HG03558 (cell line): ENCODE measurements around the gene HLA-DPA1.
"Not testable (repeated sequence)": the region's sequence is repeated elsewhere in the genome, so short reads cannot be mapped to it uniquely, and the experiment has no call there.

Experiments used
- ATAC-seq: cut with Tn5 transposase; IDR thresholded peaks from one replicate; pipeline ENCODE4 v1.9.1; 2021; ENCODE audit warnings: moderate number of reproducible peaks; ENCODE audit not compliant: unreplicated experiment; ENCODE audit errors: extremely low read depth

HLA-DPA1 gene

DNA sequence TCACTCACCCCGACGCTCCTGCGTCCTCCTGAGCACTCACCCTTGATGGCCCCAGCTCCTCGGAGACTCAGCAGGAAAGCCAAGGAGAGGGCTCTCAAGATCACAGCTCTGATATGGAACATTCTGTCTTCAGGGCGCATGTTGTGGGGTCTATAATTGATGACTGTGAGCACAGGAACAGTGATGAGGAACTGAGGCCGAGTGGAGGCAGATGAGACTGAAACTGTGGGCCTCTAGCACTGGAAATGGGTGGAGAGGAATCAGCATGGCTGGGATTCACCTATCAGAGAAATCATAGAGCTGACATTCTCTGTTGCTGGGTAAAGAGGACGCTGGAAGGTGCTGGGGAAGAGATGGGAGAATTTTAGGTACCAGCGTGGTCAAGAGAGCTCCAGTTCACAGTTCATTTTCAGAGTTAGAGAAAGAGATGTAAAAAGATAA lies at the start of gene HLA-DPA1:
TSS of gene HLA-DPA1 (minus strand) at position 219 of the 441 bp plus-strand sequence.
- ATAC-seq: peak; percentile 55

DNA sequence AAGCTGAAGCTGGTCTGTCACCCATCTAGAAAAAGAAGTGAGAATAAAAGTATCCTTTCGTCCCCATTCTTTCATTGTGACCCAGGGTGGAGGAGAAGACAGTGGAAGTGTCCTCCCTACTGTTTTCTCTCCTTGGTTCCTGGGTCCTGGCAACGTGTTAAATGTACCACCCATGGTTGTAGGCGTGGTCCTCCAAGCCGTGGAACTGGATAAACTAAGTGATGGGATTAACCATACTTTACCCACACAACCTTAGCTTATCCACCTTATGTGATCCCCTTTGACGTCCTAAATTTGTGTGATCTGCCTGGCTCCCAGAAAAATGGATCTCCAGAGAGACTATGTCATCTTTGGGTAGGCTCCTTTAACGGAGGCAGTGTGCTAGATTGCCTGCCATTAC lies 49.7 kb upstream of the HLA-DPA1 start:
- ATAC-seq: no peak

DNA sequence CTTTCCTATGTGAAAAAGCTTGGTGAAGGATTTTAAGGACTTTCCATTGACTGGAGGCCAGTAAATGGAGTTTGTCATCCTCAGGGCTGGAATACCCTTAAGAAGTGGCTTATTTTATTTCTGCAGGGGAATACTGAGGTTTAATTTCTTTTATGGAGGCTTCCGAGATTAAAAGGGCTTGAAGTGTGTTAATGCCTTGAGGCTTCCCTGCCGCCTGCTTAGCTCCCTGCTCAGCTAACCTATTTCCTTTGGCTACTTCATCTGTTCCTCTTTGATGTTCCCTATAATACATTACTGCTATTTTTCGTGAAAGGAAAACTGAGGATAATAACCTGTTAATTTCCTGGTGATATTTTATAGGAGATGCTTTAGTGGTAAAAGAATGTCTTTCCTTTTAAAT lies 46.6 kb upstream of the HLA-DPA1 start:
- no peak for ATAC-seq

DNA sequence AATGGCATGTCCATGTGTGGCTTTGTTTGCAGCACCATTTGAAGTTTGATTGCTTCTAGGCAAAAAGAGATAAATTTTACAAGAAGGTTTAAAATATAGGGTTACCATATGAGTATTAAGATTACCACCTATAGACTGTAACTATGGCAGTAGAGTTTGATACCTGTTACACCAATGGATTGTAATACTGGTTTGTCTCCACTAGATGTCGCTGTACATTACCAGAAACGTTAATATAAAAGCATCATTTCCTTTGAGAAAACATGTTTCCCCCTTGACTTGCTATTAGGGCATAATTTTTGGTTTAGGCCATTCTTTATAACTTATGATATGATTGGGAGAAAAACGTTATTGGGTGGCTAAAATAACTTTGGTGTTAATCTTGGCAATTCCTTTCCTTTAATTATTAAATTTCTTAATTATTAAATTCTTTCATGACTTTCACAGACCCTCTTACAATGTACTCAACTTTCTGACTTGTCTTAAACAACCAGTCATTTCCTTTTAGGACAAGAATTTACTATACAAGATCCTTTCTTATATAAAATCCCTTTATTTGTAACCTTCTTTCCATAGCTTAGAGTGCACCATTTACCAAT lies 45.2 kb upstream of the HLA-DPA1 start:
- ATAC-seq: no peak

DNA sequence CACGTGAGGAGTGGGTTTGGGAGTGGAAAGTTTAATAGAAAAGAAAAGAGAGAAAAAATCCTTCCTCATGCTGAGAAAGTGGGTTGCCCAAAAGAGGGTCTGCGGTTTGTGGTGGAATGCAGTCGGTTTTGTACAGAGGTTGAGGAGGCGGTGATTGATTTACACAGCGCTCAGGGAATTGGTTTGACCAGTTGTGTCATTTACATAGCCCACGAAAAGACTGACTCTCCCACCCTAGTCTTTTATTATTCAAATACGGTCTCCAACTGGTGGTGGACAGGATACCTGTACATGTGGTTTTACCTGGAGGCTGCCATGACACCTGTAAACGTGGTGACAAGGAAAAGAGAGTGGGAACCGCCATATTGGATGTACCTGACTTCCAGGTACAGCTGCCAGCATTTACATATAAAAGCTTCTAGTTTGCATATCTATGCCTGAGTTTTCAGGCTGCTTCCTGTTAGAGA lies 44.4 kb upstream of the HLA-DPA1 start:
- ATAC-seq: no peak

DNA sequence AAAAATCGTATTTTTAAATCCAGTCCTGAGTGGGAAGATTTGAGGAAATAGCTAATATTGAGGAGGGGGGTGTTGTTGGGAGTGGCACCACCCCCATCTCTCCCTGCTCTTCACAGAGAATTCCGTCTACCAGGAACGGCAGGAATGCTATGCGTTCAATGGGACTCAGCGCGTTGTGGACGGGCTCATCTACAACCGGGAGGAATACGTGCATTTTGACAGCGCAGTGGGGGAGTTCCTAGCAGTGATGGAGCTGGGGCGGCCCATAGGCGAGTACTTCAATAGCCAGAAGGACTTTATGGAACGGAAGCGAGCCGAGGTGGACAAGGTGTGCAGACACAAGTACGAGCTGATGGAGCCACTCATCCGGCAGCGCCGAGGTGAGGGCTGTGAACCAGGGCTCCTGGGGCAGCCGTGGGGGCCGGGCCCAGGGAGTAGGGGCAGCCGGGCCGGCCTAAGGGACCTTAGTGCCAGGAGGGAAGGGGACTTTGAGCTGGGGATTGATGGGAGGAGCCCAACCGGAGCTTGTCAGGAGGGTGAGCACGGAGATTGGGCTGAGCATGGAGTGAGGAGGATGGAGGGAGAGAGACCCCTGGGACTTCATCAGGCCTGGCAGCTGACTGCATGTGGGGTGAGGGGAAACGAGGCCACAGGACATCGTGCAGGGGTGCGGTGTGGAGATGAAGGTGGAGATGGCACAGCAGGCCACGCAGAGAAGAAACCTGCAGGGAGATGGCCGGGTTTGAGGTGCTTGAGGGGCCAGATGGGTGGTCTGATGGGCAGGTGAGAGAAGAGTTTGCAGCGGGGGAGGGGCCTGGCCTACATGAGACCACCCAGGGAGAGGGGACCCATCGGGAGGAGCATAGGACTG lies 43.6 kb upstream of the HLA-DPA1 start:
- ATAC-seq: no peak

DNA sequence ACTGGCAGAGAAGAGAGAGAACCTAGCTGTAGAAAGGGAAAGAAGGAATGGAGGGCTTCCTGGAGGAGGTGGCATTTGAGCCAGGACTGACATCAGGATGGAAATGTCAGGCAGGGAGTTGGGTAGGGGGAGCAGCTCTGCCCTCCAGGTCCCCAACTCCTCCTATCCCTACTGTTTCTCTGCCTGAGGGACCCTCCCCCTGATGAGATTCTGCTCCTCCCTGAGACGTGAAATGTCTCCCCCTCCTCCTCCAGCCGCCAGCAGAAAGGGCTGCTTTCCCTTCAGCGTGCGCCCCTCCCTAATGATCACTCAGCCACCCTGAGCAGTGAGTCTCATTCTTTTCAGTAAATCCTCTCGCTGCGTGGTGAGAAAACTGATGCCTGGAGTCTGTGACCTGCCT lies 43.0 kb upstream of the HLA-DPA1 start:
- ATAC-seq: no peak

DNA sequence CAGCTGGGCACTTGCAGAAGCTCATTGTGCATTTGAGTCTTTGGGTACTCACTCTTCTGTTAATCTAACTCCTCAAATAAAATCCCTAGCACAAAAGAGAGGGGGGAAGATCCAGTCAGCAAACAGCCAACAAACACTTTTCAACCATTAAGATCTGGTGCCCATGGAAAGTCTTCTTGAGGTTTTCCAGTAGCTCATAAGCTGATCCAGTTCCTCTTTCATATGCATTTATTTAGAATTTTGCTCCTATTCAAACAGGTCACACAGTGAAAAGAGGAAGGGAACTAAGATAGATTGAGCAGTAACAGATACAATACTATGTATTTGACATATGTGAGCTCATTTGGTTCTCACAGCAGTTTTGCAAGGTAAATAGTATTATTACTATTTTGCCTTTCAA lies 41.0 kb upstream of the HLA-DPA1 start:
- no peak for ATAC-seq

DNA sequence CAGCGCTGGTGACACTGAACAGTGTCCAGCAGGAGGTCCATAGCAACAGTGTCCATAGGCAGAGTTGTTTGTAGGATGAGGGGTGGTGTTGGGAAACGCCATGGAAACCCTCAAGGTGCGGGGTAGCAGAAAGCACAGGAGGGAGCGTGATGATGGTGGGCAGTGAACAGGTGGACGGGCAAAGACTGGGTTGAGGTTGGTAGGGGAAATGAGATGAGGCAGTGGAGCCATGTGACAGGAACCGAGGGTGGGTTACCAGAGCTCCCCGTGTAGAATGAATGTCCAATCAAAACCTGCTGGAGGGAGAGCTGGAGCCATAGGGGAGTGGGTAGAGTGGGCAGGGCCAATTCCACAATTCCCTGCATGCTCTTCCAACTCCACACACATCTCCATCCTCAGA lies 40.3 kb upstream of the HLA-DPA1 start:
- no peak for ATAC-seq

DNA sequence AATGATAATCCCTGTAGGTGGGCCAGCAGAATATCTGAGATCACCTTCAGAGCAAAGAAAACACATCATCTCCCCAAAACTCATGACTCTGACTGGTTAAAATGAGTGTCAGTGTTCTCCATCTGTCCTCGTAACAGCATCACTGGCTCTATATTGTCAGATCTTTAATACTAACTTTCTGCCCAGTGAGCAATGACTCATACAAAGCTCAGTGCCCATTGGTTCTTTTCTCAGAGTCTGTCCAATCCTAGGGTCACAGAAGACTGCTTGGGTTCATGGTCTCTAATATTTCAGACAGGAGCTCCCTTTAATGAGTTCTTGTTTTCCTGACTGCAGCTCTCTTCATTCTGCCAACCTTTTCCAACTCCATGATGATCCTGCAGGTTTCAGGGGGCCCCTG lies 38.7 kb upstream of the HLA-DPA1 start:
- no peak for ATAC-seq

DNA sequence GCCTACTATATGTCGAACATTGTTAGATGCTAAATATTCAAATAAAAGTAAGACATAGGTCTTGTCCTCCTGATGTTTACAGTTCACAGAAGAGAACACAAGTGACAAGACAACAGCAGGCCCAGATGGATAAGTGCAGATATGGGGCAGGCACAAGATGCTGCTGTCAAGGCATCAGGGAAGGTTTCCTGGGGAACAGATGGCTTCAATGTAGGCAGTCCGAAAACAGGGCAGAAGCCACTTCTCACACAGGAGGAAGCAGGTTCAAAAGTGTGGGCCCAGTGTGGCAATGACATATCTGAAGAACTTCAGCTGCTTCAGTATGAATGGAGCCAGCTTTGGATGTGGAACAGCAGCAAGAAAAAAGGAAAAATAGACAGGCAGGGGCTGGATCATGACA lies 34.9 kb upstream of the HLA-DPA1 start:
- ATAC-seq: no peak

DNA sequence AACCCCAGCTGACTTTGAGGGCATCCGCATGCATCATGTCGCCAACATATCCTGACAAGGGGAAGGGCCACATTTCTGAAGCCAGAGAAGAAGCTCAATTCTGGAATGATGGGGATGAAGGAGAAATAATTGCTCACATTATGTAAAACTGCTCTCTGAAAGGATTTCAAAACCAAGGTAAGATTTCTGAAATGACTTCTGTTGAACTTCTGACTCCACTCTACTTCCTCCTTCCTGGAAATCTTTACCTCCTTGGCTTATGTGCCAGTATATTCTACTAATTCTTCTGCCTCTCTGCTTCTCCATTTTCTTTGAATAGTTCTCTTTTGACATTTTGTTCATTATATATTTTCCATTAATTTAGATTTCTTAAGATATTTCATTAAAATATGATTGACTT lies 34.2 kb upstream of the HLA-DPA1 start:
- no peak for ATAC-seq

DNA sequence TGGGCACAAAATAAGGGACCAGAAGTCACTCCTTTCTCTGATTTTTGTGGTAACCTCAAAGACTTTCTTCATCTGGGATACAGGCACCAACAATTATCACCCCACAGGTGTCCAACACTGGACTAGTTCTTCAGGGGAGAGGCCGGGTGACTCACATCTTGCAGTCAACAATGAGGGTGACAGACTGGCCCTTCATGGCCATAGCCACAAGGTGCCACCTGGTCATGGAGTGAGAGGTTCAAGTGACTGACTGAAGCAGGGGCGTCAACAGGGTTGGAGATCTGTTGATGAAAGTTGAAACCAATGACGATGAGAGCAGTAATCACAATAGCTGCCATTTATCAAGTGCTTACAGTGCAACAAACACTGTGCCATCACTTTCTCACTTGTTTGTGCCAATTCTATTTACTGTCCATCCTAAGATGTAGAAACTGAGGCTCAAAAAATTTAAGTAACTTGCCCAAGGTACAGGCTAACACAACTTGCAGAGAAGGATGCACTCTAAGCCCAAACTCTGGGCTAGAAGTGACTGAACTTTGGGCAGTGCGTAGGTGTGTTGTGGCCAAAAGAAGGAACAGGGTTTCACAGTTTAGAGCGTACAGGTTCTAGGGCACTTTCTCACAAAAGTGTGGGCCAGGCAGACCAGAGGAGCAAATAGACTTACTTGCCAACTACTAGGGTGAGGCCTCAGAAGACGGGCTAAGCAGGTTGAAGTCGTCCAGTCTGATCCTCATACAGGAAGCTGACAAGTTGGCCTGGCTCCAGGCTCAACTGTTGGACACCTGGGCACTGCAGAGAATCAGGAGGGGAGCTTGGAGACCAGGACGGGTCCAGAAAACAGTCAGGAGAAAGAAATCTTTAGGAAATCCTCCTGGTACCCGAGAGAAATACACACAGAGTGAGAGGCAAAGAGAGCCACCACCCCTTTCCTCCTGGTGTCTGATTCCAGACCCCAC lies 32.7 kb upstream of the HLA-DPA1 start:
- ATAC-seq: no peak

DNA sequence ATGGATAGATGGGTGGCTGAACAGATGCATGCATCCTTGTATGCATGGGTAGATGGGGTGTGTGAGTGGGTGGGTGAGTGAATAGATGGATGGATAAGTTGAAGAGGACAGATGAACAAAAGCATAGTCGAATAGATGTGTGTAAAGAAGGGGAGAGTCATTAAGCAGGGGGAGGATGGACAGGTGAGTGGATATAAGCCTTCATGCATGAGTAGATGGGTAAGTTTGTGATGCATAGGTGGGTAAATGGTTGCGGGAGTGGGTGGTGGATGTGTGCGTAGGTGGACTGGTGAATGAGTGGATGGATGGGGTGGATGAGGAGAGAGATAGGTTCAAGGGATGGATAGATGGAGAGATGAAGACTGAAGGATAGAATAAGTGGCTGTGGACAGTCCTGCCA lies 31.9 kb upstream of the HLA-DPA1 start:
- no peak for ATAC-seq

DNA sequence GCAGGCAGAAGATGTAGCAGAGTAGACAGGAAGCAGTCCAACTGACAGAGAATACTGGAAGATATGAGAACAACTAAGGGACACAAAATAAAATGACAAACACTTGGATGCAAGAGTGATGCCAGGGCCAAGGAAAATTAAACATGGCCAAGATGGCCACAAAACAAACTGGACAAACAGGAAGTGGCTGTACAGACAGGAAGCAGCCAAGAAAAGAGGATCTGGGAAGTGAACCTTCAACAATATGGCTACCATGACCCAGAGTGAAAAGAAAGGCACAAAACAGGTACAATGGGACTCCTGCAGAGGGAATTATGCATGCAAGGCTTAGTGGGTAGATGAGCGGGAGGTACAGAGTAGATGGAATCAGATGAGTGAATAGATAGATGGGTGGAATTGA lies 31.4 kb upstream of the HLA-DPA1 start:
- no peak for ATAC-seq

DNA sequence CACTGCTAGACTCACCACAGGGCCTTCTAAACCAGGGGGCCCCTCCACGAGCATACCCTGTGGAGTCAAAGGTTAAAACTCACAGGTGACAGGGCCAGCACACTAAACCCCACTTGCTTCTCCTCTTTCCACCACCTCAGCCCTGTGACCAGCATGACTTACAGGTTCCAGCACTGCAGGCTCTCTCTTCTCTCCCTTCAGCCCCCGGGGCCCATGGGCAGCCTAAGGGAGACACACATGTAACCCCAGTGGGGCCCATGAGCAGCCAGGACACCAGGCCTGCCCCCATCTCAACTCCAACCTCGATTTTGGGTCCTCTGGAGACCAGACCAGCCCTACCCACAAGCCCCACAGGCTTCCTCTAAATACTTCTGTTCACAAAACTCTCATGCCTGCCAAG lies 30.3 kb upstream of the HLA-DPA1 start:
- no peak for ATAC-seq

DNA sequence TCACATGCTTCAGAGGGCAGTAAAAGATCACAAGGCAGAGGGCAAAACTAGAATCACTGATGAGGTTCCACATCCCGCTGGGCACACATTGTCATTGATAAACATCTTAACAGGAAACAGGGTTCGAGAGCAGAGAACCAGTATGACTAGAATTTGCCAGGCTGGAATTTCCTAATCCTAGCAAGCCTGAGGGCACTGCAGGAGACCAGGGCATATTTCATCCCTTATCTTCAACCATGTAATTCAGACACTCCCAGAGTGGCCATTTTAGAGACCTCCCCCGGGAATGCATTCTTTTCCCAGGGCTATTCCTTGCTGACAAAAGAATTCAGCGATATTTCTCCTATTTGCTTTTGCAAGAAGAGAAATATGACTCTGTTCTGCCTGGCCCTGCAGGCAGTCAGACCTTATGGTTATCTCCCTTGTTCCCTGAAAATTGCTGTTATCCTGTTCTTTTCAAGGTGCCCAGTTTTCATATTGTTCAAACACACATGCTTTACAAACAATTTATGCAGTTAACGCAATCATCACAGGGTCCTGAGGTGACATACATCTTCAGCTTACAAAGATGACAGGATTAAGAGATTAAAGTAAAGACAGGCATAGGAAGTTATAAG lies 27.8 kb upstream of the HLA-DPA1 start:
- ATAC-seq: not testable (repeated sequence)

DNA sequence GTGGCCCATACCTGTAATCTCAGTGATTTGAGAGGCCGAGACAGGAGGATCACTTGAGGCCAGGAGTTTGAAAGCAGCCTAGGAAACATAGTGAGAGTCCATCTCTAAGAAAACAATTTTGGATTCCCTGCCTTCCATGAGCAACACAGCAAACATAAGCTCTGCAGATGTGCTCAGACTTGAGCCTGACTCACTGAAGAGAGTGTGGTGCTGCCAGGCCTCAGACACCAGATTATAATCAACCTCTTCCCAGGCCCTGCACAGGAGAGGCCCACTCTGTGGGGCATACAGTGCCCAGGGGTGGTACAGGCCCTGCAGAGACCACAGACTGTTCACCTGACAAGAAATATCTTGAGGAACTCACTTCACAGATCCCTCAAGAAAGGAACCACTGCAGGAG lies 22.2 kb upstream of the HLA-DPA1 start:
- no peak for ATAC-seq

DNA sequence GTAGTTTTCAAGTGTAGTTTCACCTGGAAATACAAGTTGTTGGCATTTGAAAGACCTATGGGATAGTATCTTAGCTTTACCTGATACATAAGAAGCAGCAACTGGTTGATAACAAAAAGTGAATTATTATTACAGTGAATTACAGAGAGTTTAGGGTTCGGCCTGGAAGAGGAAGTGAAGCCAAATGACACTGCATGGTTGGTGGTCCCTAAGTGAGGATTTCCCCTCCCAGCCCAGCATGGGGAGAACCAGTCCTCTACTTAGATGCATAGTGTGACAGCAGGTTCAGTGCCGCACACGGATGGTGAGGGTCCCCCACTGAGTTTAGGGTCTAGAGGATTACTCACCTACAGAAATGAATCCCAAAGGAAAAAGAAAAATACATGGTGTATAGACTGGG lies 20.4 kb upstream of the HLA-DPA1 start:
- no peak for ATAC-seq

DNA sequence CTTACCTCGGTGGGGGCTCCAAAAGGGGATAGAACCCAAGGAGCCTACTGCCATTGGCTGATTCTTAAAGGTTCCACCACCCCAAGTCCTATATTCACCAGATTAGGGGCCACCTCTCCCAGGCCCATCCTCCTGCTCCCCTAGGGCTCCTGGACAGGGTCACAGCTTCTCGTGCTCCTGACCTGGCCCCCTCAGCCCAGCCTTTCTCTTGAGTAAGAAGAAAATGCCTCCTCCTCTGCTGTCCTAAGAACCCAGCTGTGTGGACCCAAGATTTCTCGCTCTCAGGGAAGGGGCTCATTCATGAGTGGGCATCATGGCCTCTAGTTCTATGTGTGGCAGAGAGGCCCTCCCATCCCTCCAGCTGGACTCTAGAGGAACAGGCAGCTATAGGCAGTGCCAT lies 18.9 kb upstream of the HLA-DPA1 start:
- no peak for ATAC-seq
